Measurements from ENCODE around the gene SEMG1.

- no peak for TF ChIP-seq POLR2A (IDR thresholded peaks at IDR 0.05; ENCODE audit: extremely low read depth, insufficient read length)
- TF ChIP-seq CTCF (IDR thresholded peaks at IDR 0.05; ENCODE audit: low read depth, low read length) = no peak
- no peak for TF ChIP-seq MAX (IDR thresholded peaks at IDR 0.05; ENCODE audit: low read depth, low read length)
Observed at GRCh38 chr20:45257711-45258110, 50.9 kb downstream of the SEMG1 start.

Measured in NB4 (cell line).